SW480 (cell line): ENCODE data around the gene EME2.

Source experiments
- DNase-seq: peaks from one replicate; pipeline ENCODE4 v3.0.0-alpha.2; 2016; ENCODE audit warnings: low spot score

EME2 gene

DNA sequence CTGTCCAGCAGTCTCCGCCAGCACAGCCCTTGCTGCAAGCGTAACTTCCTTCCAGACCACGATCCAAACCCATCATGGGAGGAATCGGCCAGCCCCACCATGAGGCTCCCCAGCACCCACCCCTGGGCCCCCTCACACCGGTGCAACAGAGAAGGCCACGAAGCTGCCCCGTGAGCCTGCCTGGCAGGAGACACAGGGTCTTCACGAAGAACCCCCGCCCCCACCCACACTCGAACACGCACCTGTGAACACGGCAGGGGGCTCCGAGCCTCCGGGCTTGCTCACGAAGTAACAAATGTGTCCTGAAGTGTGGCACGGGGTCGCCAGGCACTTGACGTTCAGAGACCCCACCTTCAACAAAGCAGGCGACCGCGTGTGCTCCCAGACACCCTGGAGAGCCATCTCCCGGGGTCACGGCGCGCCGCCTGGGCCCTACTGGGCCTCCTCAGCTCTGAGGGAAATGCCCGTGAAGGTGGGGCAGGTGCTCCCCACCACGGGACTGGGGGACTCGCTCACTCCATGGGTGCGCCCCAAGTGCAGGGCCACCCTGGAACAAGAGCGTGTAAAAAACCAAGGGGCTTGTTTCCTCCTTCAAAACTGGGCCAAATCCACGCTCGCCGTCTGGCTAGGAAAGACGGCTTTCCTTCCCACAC, 46.4 kb downstream of the EME2 start:
- DNase-seq, result no peak

DNA sequence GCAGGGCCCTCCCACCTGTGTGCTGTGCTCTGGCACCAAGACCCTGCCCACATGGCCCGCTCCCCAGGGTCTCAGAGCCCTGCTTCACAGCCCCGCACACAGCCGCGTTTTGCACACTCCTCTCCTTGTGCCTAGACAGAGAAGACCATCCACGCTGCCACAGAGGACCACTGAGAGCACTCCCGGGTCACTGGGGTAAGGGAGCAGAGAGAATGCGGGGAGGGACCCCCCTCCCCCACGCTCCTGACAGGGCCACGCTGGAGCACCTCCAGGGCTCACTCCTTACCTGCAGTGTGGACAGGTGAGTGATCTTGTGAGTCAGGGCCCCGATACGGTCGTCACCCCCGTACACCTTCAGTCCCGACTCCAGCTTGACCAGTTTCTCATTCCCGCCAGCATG, 47.0 kb downstream of the EME2 start:
- DNase-seq, result no peak

DNA sequence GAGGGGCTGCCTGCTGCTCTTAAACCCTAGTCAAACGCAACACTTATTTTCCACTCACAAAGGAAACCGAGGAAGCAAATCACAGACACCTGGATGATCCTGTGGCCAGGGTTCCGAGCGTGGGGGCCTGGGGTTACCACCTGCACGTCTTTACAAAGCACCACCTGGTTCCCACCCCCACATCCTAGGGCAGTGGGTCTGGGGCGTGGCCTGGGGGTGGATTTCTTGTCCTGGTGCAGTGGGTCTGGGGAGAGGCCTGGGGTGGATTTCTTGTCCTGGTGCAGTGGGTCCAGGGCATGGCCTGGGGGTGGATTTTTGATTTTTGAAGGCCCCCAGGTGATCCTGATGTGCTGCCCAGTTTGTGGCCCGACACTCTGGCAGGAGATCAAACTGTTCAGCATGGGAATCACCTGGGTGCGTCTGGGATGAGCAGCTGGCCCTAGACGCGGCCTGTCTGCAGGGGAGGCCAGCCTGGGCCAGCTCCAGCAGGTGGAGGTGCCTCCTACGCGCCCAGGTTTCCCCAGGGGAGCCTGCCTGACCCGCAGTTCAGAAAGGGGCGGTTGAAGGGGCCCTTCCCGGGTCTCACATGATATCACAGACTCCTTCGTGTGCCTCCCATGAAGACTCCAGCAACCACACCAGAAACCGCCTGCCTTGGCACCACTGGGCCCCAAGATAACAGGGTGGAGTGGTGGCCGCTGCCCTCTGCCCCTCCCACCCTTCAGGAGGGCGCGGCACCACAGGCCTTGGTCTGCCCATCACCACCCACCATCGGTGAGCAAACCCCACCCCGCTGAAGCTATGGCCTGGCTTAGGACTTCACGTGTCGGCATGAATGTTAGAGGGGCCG, 47.7 kb downstream of the EME2 start:
- no peak for DNase-seq

DNA sequence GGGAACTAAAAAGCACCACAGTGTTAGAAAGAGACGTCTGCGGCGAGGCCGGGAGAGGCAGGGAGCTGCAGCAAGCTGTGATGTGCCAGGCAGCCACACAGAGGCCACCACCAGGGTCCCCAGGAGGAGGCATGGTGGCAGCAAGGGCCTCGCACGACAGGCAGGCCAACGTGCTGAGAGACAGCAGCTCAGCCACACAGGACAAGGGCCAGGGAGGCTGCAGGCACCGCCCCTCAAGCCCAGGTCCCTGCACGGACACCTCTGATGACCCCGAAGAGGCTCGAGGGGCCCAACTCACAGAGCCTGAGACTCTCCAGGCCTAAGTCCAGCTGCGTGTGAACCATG, 48.3 kb downstream of the EME2 start:
- DNase-seq, result no peak

DNA sequence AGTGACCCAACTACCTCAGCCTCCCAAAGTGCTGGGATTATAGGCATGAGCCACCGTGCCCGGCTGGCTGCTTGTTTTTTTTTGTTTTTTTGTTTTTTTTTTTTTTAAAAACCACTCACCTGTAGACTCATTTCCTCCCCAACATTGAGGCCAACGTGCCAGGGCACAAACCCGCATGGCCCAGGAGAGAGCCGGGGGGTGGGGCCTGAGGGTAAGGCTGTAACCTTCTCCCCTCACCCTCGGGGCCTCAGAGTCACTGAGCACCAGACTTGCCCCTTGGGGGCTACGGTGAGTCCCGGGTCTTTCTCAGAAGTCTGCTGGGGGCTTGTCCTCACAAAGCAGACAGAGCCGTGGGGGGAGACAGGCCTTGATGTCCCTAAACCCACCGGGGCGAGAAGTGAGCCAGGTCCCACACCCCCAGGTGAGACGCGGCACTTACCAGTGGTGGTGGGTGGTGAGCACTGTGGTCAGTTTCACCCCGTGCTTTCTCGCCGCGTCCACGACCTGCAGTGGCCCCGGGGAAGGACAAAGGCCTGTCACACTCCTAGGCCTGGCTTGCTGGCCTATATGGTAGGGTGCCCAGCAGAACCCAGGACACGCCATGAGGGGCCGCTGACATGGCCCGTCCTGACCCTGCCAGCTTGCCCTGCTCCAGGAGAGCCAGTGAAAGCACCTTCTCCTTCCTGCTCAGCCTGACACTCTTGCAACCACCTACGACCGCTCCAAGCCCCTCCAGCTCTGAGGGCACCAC, 49.4 kb downstream of the EME2 start:
- no peak for DNase-seq

DNA sequence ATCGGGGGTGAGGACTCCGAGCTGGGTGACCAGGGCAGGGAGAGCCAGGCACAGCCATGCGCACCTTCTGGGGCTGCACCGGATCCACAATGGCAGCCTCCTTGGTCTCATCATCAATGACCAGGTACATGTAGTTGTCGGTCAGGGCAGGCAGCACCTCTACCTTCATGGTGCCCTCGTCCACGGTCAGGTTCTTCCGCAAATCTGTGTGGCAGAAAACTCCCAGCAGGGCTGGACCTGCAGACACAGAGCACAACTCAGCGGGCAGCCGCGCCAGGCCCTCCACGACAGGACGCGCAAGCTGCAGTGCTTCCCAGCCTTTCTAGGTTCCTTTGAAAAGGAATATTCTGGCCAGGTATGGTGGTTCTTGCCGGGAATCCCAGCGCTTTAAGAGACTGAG, 50.2 kb downstream of the EME2 start:
- DNase-seq, result no peak

DNA sequence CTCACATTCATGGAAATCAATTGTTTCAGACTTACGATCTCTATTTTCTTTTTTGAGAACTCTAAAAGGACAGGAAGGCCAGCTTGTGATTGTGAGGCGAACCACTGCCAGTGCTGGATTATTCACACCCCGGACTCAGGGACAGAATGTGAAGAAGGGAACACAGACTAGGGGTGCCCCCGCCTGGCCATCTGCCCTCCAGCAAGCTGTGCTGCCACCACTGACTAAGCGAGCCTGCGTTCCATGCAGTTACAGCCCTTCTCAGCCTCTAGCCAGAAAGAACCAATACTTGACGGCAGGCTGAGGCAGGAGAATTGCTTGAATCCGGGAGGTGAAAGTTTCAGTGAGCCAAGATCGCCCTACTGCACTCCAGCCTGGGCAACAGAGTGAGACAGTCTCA, 51.2 kb downstream of the EME2 start:
- peak; percentile 39 for DNase-seq

DNA sequence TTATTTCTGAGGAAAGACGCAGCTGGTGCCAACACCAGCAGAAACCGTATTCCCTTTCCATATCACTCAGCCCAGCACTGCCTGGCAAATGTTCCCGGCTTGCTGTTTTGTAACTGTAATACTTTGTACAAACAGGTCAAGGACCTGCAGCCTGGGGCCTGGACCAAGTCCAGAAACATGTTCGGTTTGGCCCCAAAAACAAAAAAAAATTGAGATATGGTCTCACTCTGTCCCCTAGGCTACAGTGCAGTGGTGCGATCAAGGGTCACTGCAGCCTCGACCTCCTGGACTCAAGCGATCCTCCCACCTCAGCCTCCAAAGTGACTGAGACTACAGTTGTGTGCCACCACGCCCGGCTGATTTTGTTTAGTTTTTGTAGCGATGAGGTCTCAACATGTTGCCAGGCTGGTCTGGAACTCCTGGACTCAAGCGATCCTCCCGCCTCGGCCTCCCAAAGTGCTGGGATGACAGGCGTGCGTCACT, 52.8 kb downstream of the EME2 start:
- DNase-seq, result no peak
